Brain microvascular endothelial cell (primary cell): ENCODE measurements around the gene MYL4.
A peak's percentile ranks its signal among the peaks of the same experiment; 100 is the strongest.
"Not testable (repeated sequence)": the region's sequence is repeated elsewhere in the genome, so short reads cannot be mapped to it uniquely, and the experiment has no call there.

Experiments
- DNase-seq: peaks from one replicate; pipeline ENCODE4 v3.0.0-alpha.2; 2020
- H3K27ac ChIP-seq: fragments of 250-450 bp; sonication (Bioruptor Pico); 2 replicates; pipeline ENCODE4 v1.5.1; 2020; ENCODE audit warnings: mild to moderate bottlenecking, moderate library complexity
- H3K27me3 ChIP-seq: fragments of 250-450 bp; sonication (Bioruptor Pico); replicated peaks from 2 replicates; pipeline ENCODE4 v1.5.1; 2020; ENCODE audit warnings: mild to moderate bottlenecking
- H3K36me3 ChIP-seq: fragments of 250-450 bp; sonication (Bioruptor Pico); replicated peaks from 2 replicates; pipeline ENCODE4 v1.5.1; 2020; ENCODE audit warnings: mild to moderate bottlenecking
- H3K4me3 ChIP-seq: 2 replicates; pipeline ENCODE4 v1.5.1; 2011; ENCODE audit warnings: low read depth, mild to moderate bottlenecking, control low read depth, low read length, moderate library complexity
- CTCF ChIP-seq: IDR thresholded peaks from 2 replicates; pipeline ENCODE4 v1.5.1; 2011; ENCODE audit warnings: low read depth, mild to moderate bottlenecking, moderate library complexity, low read length, control low read depth, inconsistent platforms; ENCODE audit errors: missing control alignments
- in situ Hi-C: cut with HindIII; loops from 2 replicates; pipeline ENCODE4 v1.10.0; 2017; ENCODE audit warnings: low sequenced_read_pairs, low pct_ligation_motif_present

The MYL4 gene

GRCh38 chr17:47221154-47221553 lies 12.0 kb downstream of the MYL4 start:
- in situ Hi-C loops = no loop called here
- TF ChIP-seq CTCF = no peak

GRCh38 chr17:47222047-47222446 lies 12.9 kb downstream of the MYL4 start:
- in situ Hi-C loops = no loop called here
- Histone ChIP-seq H3K4me3 (no peak overlapping the region), H3K36me3 (no peaks in the 10 kb centered on the region), H3K27ac (no peak overlapping the region), H3K27me3 (no peaks in the 10 kb centered on the region)
- no peak for TF ChIP-seq CTCF
- DNase-seq = no peak

More at GRCh38 chr17:47221154-47221553, 12.0 kb downstream of the MYL4 start:
- H3K4me3 ChIP-seq = no peak overlapping the region
- H3K27ac ChIP-seq = no peak overlapping the region
- no peaks in the 10 kb centered on the region for H3K36me3 ChIP-seq
- H3K27me3 ChIP-seq = no peaks in the 10 kb centered on the region
- DNase-seq = no peak

DNA sequence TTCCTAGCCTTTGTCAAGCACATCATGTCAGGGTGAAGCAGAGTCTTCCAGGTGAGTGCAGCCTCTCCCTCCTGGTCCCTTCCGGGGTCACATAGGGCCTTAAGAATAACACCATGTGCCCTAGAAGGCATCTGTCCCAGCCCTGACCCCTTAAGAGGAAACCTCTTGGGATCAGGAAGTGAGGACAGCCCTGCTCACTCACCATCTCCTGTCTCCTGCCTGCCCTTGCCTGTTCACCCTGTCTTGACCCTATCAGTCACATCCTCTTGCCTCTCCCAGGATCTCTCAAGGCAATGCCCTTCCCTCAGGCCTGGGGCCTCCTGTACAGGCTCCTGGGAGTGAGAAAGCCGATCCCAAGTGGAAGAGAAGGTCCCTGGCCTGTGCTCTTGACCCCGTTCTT lies 13.9 kb downstream of the MYL4 start:
- no peak for DNase-seq
- in situ Hi-C loops = no loop called here
- Histone ChIP-seq H3K27me3 (no peaks in the 10 kb centered on the region), H3K4me3 (no peak overlapping the region), H3K36me3 (no peaks in the 10 kb centered on the region), H3K27ac (no peak overlapping the region)
- no peak for TF ChIP-seq CTCF

GRCh38 chr17:47223460-47223859 lies 14.3 kb downstream of the MYL4 start:
- no peak for TF ChIP-seq CTCF
- Histone ChIP-seq H3K4me3 (no peak overlapping the region), H3K27ac (no peak overlapping the region), H3K27me3 (no peaks in the 10 kb centered on the region), H3K36me3 (no peaks in the 10 kb centered on the region)
- in situ Hi-C loops = no loop called here
- DNase-seq = no peak

GRCh38 chr17:47224077-47224476 lies 14.9 kb downstream of the MYL4 start:
- H3K27me3 ChIP-seq, H3K36me3 ChIP-seq, H3K27ac ChIP-seq, DNase-seq, H3K4me3 ChIP-seq, in situ Hi-C loops: not testable (repeated sequence)

DNA sequence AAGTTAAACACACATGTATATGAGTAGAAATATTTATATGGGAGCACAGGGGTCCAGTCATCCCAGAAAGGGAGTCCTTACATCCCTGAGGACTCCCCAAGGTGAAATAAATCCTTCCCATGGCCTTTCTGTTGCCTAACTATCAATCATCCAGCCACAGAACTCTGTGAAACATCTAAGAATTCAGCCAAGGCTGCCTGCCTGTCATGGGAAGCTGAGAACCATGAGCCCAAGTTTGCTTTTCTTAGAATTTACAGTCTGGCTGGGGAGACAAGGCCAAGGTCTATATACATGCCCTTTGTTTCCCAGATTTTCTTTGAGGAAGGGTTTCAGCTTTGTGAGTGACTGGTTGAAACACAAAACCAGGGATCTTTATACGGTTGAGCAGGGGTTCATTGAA lies 15.8 kb downstream of the MYL4 start:
- Histone ChIP-seq H3K4me3 (no peak overlapping the region), H3K36me3 (no peaks in the 10 kb centered on the region), H3K27ac (peak overlapping the region; percentile 89), H3K27me3 (no peaks in the 10 kb centered on the region)
- DNase-seq = no peak
- no peak for TF ChIP-seq CTCF
- in situ Hi-C loops = no loop called here
